IPS DF 6.9 (cell line): ENCODE measurements around the gene MYO1F.

Experiments
- DNase-seq: peaks from one replicate; pipeline ENCODE4 v3.0.0-alpha.2; 2013; ENCODE audit warnings: low read depth, low spot score
- H3K27ac ChIP-seq: one replicate; pipeline ENCODE4 v1.5.1; 2013; ENCODE audit warnings: low read length, control low read depth
- H3K27me3 ChIP-seq: 2 replicates; pipeline ENCODE4 v1.6.1; 2013; ENCODE audit warnings: mild to moderate bottlenecking, low read length; ENCODE audit not compliant: control insufficient read depth, insufficient read depth
- H3K36me3 ChIP-seq: 2 replicates; pipeline ENCODE4 v1.6.1; 2013; ENCODE audit warnings: low read length; ENCODE audit not compliant: control insufficient read depth, insufficient read depth
- H3K4me1 ChIP-seq: 2 replicates; pipeline ENCODE4 v1.6.1; 2013; ENCODE audit warnings: low read length; ENCODE audit not compliant: control insufficient read depth, insufficient read depth
- H3K4me3 ChIP-seq: 2 replicates; pipeline ENCODE4 v1.5.1; 2013; ENCODE audit warnings: mild to moderate bottlenecking, low read length
- H3K9me3 ChIP-seq: 2 replicates; pipeline ENCODE4 v1.6.1; 2013; ENCODE audit warnings: low read length, inconsistent platforms; ENCODE audit not compliant: control insufficient read depth, insufficient read depth
- WGBS: extraction: QIAGEN DNeasy Blood & Tissue Kit; methylation state at CpG from one replicate; pipeline ENCODE4 v1.1.7; 2013; ENCODE audit warnings: mixed read lengths, missing lambda C conversion rate; ENCODE audit not compliant: insufficient read length, insufficient coverage; 5-methylcytosine and 5-hydroxymethylcytosine counted together

The MYO1F gene

GRCh38 chr19:8498295-8498694 is 78.9 kb downstream of the MYO1F start:
- no peaks in the 10 kb centered on the region; the same call in 1 of the 2 replicates for H3K36me3 ChIP-seq
- no peak for DNase-seq
- no CpG with 5 or more reads among the region's 22 CpGs for WGBS

GRCh38 chr19:8494158-8494557 is 83.1 kb downstream of the MYO1F start:
- H3K4me1 ChIP-seq: no peaks in the 10 kb centered on the region; the same call in 1 of the 2 replicates
- H3K36me3 ChIP-seq: no peaks in the 10 kb centered on the region; the same call in 1 of the 2 replicates
- H3K4me3 ChIP-seq: no peak overlapping the region
- DNase-seq: no peak
- H3K27me3 ChIP-seq: no peaks in the 10 kb centered on the region
- no peak overlapping the region for H3K27ac ChIP-seq
- no peaks in the 10 kb centered on the region for H3K9me3 ChIP-seq
- no CpG with 5 or more reads among the region's 7 CpGs for WGBS

More at GRCh38 chr19:8498295-8498694, 78.9 kb downstream of the MYO1F start:
- Histone ChIP-seq H3K9me3 (no peaks in the 10 kb centered on the region), H3K27me3 (no peaks in the 10 kb centered on the region), H3K4me1 (no peaks in the 10 kb centered on the region; the same call in 1 of the 2 replicates), H3K4me3 (no peak overlapping the region), H3K27ac (no peak overlapping the region)

GRCh38 chr19:8491574-8491973 is 85.7 kb downstream of the MYO1F start:
- no peak overlapping the region for H3K27ac ChIP-seq
- no peaks in the 10 kb centered on the region; the same call in 1 of the 2 replicates for H3K4me1 ChIP-seq
- no peak overlapping the region for H3K4me3 ChIP-seq
- no CpG with 5 or more reads among the region's 6 CpGs for whole genome bisulfite sequencing
- DNase-seq: no peak
- no peaks in the 10 kb centered on the region for H3K9me3 ChIP-seq
- no peaks in the 10 kb centered on the region for H3K27me3 ChIP-seq
- peaks cover 11% of the 10 kb centered on the region for H3K36me3 ChIP-seq

- no peak for DNase-seq
- H3K9me3 ChIP-seq: no peaks in the 10 kb centered on the region
- H3K36me3 ChIP-seq: peaks cover 18% of the 10 kb centered on the region
- no peak overlapping the region for H3K4me3 ChIP-seq
- no CpG with 5 or more reads among the region's 12 CpGs for WGBS
- no peaks in the 10 kb centered on the region; the same call in 1 of the 2 replicates for H3K4me1 ChIP-seq
- H3K27me3 ChIP-seq: no peaks in the 10 kb centered on the region
- no peak overlapping the region for H3K27ac ChIP-seq
These were observed 86.4 kb downstream of the MYO1F start for GRCh38 chr19:8490873-8491272.

- no peak for DNase-seq
- Histone ChIP-seq H3K9me3 (no peaks in the 10 kb centered on the region), H3K27me3 (no peaks in the 10 kb centered on the region), H3K36me3 (peaks cover 23% of the 10 kb centered on the region), H3K27ac (no peak overlapping the region), H3K4me1 (no peaks in the 10 kb centered on the region; the same call in 1 of the 2 replicates), H3K4me3 (no peak overlapping the region)
- no CpG with 5 or more reads among the region's 24 CpGs for WGBS
These were observed 86.9 kb downstream of the MYO1F start for GRCh38 chr19:8490395-8490760.

- Histone ChIP-seq H3K27ac (no peak overlapping the region), H3K9me3 (no peaks in the 10 kb centered on the region), H3K4me3 (no peak overlapping the region), H3K27me3 (no peaks in the 10 kb centered on the region), H3K36me3 (peaks cover 27% of the 10 kb centered on the region), H3K4me1 (no peaks in the 10 kb centered on the region; the same call in 1 of the 2 replicates)
- no peak for DNase-seq
- no CpG with 5 or more reads among the region's 25 CpGs for WGBS
These were observed 87.5 kb downstream of the MYO1F start for GRCh38 chr19:8489561-8490394.

- Histone ChIP-seq H3K27ac (no peak overlapping the region), H3K4me1 (no peaks in the 10 kb centered on the region)
- no CpG with 5 or more reads among the region's 15 CpGs for WGBS
These were observed 88.9 kb downstream of the MYO1F start for GRCh38 chr19:8488365-8488764.

GRCh38 chr19:8487137-8487851 is 89.9 kb downstream of the MYO1F start:
- no peak for DNase-seq
- no CpG with 5 or more reads among the region's 13 CpGs for WGBS
- peaks cover 41% of the 10 kb centered on the region for H3K36me3 ChIP-seq

More at GRCh38 chr19:8488365-8488764, 88.9 kb downstream of the MYO1F start:
- no peak for DNase-seq
- H3K36me3 ChIP-seq: peaks cover 33% of the 10 kb centered on the region
- H3K27me3 ChIP-seq: no peaks in the 10 kb centered on the region
- no peak overlapping the region for H3K4me3 ChIP-seq
- H3K9me3 ChIP-seq: no peaks in the 10 kb centered on the region

GRCh38 chr19:8486661-8487136 is 90.5 kb downstream of the MYO1F start:
- H3K27ac ChIP-seq: no peak overlapping the region
- no peaks in the 10 kb centered on the region for H3K4me1 ChIP-seq
- DNase-seq: no peak
- no peak overlapping the region for H3K4me3 ChIP-seq
- H3K9me3 ChIP-seq: no peaks in the 10 kb centered on the region
- no peaks in the 10 kb centered on the region for H3K27me3 ChIP-seq
- peaks cover 44% of the 10 kb centered on the region for H3K36me3 ChIP-seq
- WGBS: no CpG with 5 or more reads among the region's 16 CpGs

More at GRCh38 chr19:8487137-8487851, 89.9 kb downstream of the MYO1F start:
- Histone ChIP-seq H3K4me1 (no peaks in the 10 kb centered on the region), H3K27me3 (no peaks in the 10 kb centered on the region), H3K4me3 (no peak overlapping the region), H3K27ac (no peak overlapping the region), H3K9me3 (no peaks in the 10 kb centered on the region)

GRCh38 chr19:8485561-8486371 is 91.5 kb downstream of the MYO1F start:
- DNase-seq: no peak
- no CpG with 5 or more reads among the region's 62 CpGs for WGBS
- peaks cover 49% of the 10 kb centered on the region for H3K36me3 ChIP-seq

More at GRCh38 chr19:8485561-8486371, 91.5 kb downstream of the MYO1F start:
- H3K27ac ChIP-seq: no peak overlapping the region
- H3K4me1 ChIP-seq: no peaks in the 10 kb centered on the region
- H3K4me3 ChIP-seq: no peak overlapping the region
- H3K9me3 ChIP-seq: no peaks in the 10 kb centered on the region
- no peaks in the 10 kb centered on the region for H3K27me3 ChIP-seq
